Bronchial epithelial cell (primary cell): ENCODE measurements around the gene PSMB9. TPM values are rescaled to one million over a fixed set of nuclear protein-coding genes. Genes with fewer than 3 reads are reported as not detected.
"Not testable (repeated sequence)": the region's sequence is repeated elsewhere in the genome, so short reads cannot be mapped to it uniquely, and the experiment has no call there.

Experiments used
- DNase-seq: peaks from one replicate; pipeline ENCODE4 v3.0.0-alpha.2; 2010; ENCODE audit warnings: low read depth
- FAIRE-seq: peaks from 2 replicates; lab custom pipeline; 2011; peaks lifted over from hg19 to GRCh38; lab: Jason Lieb, UNC
- H3K27me3 ChIP-seq: 2 replicates; pipeline ENCODE4 v1.5.1; 2011; ENCODE audit warnings: low read length; ENCODE audit not compliant: control insufficient read depth, insufficient read depth
- H3K36me3 ChIP-seq: 2 replicates; pipeline ENCODE4 v1.5.1; 2011; ENCODE audit warnings: low read length; ENCODE audit not compliant: control insufficient read depth, insufficient read depth
- H3K4me3 ChIP-seq: 2 replicates; pipeline ENCODE4 v1.5.1; 2011; ENCODE audit warnings: mild to moderate bottlenecking, low read depth, low read length, control low read depth
- total RNA-seq: library from RNA; depleted of rRNA; stranded (reverse); fragments of >200 nt; gene quantifications from 2 replicates; pipeline ENCODE4 v1.2.1, GENCODE V29; 2014
- TF ChIP-seq, protein P1 (sequence below): IDR thresholded peaks from 2 replicates; pipeline ENCODE4 v1.5.1; 2011; ENCODE audit warnings: mild to moderate bottlenecking, moderate library complexity, low read length, control low read depth, inconsistent platforms; ENCODE audit not compliant: insufficient read depth, severe bottlenecking

Gene PSMB9
- total RNA-seq, 1 donor from 2014 or later, result 0.53 TPM

DNA sequence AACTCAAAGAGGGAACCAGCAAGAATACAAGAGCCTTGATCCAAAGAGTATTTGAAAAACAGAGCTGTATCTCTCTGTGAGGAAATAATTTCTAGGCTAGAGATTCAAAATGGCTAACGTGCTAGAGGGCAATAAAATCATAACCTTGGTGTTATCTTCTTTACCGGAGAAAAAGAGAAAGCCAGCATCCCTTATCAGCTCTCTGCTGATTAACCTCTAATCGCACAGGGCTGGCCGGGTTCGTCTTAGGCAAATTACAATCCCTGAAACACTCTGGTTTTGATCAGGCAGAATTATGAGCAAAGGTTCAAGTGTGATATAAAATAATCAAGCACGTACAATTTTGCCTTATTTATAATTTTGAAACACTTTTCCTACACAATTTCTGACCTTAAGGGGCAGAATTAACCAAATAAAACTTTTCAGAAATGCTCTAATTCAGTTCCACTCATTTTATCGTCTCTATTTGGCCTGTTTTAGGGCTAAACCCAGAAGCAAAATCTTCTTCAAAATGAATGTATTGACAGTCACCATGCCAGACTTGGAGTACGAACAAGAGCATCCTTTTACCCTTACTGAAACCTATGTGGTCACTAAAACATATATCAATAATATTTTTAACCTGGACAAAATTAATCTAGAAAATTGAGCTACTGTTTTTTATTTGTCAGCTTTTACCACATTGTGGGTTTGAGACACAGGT lies 13.7 kb downstream of the PSMB9 start:
- H3K27me3 ChIP-seq, result peaks cover 4% of the 10 kb centered on the region
- DNase-seq (no peak), FAIRE-seq (no peak)
- no peaks in the 10 kb centered on the region for H3K36me3 ChIP-seq
- no peak overlapping the region for H3K4me3 ChIP-seq
- TF ChIP-seq, protein P1, sequence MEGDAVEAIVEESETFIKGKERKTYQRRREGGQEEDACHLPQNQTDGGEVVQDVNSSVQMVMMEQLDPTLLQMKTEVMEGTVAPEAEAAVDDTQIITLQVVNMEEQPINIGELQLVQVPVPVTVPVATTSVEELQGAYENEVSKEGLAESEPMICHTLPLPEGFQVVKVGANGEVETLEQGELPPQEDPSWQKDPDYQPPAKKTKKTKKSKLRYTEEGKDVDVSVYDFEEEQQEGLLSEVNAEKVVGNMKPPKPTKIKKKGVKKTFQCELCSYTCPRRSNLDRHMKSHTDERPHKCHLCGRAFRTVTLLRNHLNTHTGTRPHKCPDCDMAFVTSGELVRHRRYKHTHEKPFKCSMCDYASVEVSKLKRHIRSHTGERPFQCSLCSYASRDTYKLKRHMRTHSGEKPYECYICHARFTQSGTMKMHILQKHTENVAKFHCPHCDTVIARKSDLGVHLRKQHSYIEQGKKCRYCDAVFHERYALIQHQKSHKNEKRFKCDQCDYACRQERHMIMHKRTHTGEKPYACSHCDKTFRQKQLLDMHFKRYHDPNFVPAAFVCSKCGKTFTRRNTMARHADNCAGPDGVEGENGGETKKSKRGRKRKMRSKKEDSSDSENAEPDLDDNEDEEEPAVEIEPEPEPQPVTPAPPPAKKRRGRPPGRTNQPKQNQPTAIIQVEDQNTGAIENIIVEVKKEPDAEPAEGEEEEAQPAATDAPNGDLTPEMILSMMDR, result no peak

GRCh38 chr6:32868257-32868788 lies 14.3 kb downstream of the PSMB9 start:
- Histone ChIP-seq H3K36me3 (no peaks in the 10 kb centered on the region), H3K27me3 (peaks cover 4% of the 10 kb centered on the region), H3K4me3 (no peak overlapping the region)
- DNase-seq (peak; percentile 63), FAIRE-seq (no peak)
- TF ChIP-seq, protein P1, result peak; percentile 67

GRCh38 chr6:32873947-32874346 lies 20.0 kb downstream of the PSMB9 start:
- H3K4me3 ChIP-seq, DNase-seq, H3K27me3 ChIP-seq, FAIRE-seq, H3K36me3 ChIP-seq: not testable (repeated sequence)

DNA sequence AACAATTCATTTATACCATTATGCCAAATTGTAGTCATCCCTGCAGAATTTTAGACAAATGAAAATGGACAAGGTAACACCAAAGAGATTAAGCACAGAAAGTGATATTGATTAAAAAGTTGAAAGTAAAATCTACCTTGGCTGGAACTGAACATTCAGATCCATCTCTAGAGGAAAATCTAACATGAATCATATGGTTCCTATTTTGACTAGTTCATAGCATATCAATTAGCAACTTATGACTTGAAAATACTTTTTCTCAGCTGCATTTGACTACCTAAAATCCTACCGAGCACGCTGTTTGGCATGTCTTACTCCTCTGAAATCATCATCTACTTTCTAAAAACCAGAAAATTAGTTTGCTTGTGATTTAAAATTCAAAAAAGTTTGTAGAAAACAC lies 22.6 kb downstream of the PSMB9 start:
- Histone ChIP-seq H3K4me3 (no peak overlapping the region), H3K27me3 (peaks cover 4% of the 10 kb centered on the region), H3K36me3 (no peaks in the 10 kb centered on the region)
- DNase-seq, result no peak
- TF ChIP-seq, protein P1, result no peak
- FAIRE-seq, result no peak

DNA sequence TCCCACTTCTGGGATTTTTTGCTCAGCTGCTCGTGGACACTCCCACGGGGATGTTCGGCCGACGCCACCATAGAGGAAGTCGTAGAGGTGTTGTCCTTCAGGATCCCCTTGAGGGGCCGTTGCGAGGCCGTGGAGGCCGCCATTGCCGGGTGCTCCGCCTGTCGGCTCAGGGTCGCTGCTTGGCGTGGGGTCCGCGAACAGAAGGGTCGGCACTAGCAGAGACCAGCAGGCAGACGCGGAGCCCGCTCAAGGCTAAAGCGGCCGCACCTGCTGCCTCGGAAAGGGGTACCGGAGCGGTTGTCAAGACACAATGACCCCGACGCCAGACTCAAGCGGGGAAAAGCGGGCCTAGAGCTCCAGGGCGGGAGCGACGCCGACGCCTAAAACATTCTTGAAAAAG lies 25.7 kb downstream of the PSMB9 start:
- H3K36me3 ChIP-seq, result no peaks in the 10 kb centered on the region
- TF ChIP-seq, protein P1, result no peak
- H3K27me3 ChIP-seq, result peaks cover 4% of the 10 kb centered on the region
- FAIRE-seq (no peak), DNase-seq (no peak)
- H3K4me3 ChIP-seq, result no peak overlapping the region

DNA sequence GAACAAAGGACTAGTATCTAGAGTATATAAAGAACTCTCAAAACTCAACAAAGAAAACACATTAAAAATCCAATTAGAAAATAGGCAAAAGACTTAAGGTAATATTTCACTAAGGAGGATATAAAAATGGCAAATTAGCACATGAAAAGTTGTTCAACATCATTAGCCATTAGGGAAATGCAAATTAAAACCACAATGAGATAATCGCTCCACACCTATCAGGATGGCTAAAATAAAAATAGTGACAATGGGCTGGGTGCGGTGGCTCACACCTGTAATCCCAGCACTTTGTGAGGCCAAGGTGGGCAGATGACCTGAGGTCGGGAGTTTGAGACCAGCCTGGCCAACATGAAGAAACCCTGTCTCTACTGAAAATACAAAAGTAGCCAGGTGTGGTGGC lies 27.0 kb downstream of the PSMB9 start:
- FAIRE-seq, DNase-seq, H3K36me3 ChIP-seq, H3K27me3 ChIP-seq, H3K4me3 ChIP-seq: not testable (repeated sequence)

DNA sequence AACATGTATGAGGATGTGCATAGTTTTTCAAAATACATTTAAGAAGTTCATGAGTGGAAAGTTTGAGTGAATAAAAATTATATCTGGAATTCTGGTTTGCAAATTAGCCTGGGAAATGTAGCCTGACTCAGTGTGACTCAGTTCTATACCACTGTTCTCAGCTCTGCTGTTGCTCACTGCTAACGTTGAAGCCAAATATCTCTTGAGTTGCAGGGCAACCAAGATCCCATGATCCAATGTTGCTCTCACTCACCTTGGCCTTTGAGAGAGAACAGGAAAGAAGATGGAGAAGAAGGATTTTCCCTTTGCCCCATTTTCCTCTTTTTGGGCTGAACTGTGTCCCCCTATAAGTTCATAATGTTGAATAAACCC lies 28.9 kb downstream of the PSMB9 start:
- TF ChIP-seq, protein P1, result no peak
- Histone ChIP-seq H3K36me3 (no peaks in the 10 kb centered on the region), H3K27me3 (peaks cover 4% of the 10 kb centered on the region), H3K4me3 (no peak overlapping the region)
- no peak for FAIRE-seq
- peak; percentile 90 for DNase-seq
